ENCODE data around the gene TMEM131L.
"Not testable (repeated sequence)": the region's sequence is repeated elsewhere in the genome, so short reads cannot be mapped to it uniquely, and the experiment has no call there.

Gene TMEM131L

DNA sequence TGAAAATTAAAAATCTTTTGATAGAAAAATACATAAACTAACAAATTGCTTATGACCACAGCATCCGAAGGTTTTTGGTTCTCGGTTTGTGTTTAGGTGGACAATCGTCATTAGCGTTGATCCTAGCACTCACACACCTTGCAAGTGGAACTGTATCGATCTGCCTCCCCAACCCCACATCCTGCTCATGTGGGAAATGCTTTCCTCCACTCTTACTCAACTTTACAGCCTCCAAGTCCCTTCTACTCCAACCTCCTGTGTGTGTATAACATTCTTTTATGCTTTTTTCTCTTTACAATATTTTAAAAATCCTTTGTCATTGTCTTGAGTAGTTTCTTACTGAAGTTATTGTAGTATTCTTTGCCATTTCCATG lies 15.6 kb upstream of the TMEM131L start:
- DNase-seq, result no peak

DNA sequence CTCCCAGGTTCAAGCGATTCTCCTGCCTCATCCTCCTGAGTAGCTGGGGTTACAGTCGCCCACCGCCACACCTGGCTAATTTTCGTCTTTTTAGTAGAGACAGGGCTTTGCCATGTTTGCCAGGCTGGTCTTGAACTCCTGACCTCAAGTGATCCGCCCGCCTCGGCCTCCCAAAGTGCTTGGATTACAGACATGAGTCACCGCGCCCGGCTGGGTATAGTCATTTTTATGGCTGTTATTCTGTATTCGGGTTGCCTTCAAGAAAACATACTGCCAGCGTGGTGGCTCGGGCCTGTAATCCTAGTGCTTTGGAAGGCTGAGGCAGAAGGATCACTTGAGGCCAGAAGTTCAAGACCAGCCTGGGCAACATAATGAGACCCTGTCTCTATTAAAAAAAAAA lies 15.0 kb upstream of the TMEM131L start:
- not testable (repeated sequence) for DNase-seq

DNA sequence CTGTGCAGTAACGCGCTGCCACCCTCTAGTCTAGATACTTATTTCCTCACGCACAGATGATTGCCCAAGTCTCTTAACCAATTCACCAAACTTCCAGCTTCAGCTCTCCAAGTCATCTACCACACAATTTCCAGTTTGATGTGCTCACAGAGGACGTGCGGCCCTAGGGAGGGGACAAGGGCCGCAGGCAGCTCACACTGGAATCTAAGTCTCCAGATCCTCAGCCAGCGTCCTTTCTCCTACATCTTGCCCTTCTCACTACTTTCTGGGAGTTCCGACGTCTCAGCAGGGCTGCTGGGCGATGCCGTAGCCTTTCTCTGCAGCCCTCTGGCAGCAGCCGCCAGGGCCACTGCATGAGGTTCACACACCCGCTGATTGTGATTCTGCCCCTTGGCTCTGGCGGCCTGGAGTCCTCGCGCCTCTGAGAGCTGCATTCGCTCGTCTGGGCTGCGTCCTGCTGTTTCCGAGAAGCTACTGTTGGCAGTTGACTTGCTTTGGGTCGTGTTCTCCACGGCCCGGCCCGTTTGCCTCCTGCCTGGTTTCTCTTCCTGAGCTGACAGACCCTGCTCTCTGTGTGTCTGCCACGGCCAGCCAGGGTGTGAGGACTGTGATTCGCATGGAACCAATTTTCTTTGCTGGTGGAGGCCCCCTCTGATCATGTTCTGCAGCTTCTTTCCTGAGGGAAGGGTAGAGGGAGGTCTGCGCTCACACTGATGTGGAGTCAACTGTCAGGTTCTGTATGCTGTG lies 14.1 kb upstream of the TMEM131L start:
- no peak for DNase-seq

DNA sequence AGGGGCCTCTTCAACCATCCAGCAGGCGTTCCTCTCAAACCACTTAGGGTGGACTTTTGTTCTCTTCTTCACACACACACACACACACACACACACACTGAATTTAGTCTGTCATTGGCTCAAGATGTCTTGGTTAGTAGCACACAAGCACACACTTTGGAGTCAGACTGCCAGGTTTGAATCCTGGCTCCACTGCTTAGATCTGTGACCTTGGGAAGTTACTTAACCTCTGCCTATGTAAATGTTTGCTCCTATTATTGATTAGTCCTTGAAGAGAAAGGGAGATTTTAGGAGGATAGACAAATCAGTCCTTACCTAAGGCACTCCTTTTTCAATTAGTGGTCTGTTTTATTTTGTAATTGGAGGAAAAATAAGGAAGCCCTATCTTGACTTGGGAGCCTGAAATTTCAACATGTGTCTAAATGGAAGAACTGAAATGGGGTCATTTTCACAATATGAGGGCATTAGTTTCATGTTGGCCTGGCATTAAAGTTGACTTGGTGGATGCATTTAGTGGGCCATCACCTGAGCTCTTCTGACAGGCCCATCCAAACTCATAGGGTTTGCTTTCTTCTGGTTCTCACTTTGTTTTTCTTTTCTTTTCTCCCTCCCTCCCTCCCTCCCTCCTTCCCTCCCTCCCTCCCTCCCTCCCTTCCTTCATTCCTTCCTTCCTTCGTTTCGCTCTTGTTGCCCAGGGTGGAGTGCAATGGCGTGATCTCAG lies 13.3 kb upstream of the TMEM131L start:
- DNase-seq, result no peak

DNA sequence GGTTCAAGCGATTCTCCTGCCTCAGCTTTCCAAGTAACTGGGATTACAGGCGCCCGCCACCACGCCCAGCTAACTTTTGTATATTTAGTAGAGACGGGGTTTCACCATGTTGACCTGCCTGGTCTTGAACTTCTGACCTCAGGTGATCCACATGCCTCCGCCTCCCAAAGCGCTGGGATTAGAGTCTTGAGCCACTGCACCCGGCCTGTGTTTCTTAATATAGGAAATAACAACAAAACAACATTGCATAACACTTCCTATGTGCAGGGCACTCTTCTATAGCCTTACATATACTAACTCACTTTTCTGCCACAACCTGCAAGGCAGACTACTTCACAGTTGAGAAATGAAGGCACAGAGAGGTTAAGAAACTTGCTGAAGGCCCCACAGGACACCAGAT lies 12.8 kb upstream of the TMEM131L start:
- DNase-seq, result no peak

DNA sequence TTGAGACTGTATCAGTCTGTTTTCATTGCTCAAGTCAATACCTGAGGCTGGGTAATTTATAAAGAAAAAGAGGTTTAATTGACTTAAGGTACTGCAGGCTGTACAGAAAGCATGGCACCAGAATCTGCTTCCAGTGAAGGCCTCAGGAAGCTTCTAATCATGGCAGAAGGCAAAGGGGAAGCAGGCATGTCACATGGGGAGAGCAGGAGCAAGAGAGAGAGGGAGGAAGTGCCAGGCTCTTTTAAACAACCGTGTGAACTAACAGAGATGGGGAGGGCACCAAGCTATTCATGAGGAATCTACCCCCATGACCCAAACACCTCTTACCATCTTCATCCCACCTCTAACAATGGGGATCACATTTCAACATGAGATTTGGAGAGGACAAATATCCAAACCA lies 7.2 kb upstream of the TMEM131L start:
- no peak for DNase-seq

DNA sequence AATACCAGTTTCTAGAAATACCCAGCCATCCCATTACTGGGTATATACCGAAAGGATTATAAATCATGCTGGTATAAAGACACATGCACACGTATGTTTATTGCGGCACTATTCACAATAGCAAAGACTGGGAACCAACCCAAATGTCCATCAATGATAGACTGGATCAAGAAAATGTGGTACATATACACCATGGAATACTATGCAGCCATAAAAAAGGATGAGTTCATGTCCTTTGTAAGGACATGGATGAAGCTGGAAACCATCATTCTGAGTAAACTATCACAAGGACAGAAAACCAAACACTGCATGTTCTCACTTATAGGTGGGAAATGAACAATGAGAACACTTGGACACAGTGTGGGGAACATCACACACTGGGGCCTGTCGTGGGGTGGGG lies 4.6 kb upstream of the TMEM131L start:
- not testable (repeated sequence) for DNase-seq

DNA sequence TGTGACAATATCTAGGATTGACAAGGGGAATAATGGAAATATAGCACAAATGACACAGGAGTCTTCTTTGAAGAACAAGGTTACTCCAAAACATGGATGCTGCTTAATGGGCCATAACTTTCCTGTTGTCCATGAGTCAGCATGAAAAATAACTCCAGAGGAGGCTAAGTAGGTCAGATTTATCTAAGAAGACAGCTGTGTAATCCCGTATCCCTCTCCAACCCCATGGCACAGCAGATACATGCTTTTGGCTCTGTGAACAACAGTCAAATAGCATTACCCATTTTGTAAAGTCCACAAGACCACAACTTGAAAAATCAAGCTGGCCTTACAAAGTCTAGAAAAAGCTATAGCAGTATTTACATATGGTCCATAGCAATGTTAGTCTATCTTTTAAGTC lies 2.1 kb upstream of the TMEM131L start:
- DNase-seq, result no peak

DNA sequence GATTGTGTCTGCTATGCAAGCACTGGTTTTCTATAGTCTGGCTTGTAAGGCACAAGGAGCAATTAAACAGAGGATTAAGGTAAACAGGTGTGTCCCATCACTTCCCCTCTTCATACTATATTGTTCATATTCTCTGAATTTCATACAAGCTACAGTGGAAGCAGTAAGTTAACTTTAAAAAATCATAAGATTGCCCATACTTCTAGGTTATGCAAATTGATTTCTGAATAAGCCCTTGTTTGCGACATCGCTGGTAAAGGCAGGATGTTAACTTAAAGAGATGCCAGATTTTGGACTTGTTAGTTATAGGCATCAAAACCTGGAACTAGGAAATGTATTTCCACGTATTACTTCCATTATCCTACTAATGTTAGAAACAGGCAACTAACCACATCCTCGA lies 1.0 kb upstream of the TMEM131L start:
- DNase-seq, result no peak

DNA sequence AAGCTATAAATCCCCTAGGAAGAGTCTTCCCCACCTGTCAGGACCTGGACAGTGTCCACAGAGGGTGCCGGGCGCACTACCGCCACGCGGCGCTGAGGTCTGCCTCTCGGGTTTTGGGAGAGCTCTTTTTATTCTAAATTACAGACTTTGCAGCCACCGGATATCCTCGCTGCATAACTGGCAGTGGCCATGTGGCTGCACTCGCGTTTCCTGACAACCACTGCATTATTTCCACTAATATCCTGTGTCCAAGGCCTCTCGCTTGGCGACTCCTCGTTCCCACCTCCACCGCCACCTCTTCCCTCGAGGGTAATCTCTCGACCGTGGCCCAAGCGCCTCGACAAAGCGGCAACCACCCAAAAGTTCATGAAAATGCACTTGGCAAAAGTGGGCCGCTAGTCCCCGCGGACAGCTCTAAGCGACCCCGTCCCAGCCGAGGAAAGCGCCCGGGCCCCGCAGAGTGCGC lies 512 bp upstream of the TMEM131L start:
- DNase-seq, result peak in 1 of 2 donors; percentile 58

DNA sequence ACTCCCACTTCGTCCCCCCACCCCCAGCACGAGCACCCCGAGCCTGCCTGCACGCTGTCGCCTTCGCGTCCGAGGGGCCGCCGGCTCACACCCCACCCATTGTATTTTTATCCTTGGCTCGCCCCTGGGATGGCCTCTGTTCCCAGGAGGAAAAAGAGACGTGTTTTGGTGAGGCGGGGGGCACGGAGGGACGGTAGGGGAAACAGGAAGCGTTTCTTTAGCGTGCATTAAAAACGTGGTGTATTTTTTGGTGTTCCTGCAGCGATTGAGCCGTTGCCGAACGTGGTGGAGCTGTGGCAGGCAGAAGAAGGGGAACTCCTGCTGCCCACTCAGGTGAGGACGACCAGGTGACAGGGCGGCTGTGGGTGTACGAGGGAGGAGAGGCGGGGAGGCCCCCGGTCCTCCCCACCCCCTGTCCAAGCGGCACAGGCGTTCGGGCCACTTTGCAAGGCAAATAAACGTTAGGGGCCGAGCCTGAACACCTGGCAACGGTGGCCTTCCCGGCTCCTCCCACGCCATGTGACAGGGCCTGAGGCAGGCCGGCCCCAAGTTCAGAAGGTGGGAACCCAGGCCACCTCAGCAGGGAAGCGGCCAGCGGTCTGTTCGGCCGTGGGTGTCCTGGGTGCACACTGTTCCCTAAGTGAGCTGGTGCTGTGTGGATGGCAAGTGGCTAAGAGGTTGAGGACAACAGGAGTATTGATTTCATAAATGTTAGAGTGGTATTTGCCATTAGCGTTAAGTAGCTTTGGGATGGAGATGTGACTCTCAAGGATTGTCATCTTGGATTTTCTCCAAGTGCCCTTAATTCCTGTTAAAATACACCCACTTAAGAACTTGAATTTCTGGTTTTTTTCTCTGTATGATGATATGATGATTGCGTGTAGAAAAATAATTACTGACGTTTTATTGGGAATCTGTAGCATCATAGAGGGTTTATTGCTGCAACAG lies 1.1 kb downstream of the TMEM131L start:
- no peak for DNase-seq

DNA sequence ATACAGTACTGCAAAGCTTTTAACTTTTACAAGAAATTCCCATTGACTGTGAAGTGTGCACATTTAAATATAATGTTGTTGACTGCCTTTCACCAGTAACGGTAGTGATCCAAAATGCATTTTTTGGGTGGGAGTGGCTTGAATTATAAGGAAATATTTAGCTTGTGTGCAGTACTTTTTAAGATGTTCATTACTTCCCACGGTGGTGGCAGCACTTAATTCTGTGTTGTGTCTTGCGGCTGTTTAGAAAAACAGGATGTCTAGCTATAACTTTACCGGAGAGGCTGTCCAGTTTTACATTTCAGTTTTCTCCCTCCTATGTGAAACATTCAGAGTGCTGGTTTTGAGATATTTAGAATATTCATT lies 1.7 kb downstream of the TMEM131L start:
- DNase-seq, result no peak

DNA sequence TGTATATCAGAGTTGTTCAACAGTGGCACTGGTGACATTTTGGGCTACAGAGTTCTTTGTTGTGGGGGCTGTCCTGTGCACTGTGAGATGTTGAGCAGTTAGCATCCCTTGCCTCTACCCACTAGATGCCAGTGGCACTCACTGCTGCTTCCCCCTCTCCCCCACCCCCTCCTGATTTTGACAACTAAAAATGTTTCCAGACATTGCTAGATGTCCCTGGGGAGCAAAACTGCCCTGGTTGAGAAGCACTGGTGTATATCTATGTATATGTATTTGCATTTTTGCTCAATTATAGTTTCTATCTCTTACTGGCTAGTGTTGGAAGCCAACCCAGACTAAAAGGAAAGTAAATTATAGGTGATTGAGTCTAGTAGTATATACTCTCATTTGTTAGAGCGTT lies 2.4 kb downstream of the TMEM131L start:
- DNase-seq, result no peak

DNA sequence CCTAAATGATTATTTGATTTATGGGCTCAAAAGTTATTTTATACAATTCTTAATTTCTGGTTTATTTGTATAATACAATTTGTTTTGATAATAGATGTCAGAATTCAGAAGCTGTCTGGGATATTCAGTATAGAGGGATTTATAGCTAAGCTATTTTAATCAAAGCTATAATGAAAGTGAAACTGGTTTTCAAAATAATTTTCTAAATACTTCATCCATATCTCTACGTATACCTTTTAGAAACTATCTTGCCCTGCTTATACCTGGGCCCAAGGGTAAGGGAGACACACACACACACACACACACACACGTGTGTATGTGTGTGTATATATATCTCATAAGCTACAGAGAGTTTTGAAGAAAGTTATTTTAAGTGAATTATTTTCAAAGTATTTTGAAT lies 2.9 kb downstream of the TMEM131L start:
- DNase-seq, result no peak

DNA sequence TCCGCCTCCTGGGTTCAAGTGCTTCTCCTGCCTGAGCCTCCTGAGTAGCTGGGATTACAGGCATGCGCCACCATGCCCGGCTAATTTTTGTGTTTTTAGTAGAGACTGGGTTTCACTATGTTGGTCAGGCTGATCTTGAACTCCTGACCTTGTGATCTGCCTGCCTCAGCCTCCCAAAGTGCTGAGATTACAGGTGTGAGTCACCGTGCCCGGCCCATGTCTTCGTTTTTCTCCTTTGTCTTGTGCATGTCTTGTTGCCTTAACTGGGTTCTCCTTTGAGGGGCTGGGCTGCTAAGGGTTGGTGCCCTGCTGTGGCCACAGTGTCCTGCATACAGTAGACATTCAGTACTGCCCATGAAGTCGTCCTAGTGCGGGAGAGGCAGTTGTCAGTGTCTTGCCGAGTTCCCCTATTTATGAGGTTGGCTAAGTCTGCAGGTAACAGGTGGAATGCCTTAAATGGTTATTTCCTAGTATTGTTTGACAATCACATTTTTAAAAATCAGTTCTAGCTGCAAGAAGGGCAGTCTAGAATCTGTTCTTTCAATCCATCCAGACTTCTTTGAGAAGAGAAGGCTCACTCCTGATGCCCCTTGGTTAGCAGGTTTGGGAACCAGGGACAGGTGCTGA lies 5.0 kb downstream of the TMEM131L start:
- DNase-seq, result not testable (repeated sequence)

DNA sequence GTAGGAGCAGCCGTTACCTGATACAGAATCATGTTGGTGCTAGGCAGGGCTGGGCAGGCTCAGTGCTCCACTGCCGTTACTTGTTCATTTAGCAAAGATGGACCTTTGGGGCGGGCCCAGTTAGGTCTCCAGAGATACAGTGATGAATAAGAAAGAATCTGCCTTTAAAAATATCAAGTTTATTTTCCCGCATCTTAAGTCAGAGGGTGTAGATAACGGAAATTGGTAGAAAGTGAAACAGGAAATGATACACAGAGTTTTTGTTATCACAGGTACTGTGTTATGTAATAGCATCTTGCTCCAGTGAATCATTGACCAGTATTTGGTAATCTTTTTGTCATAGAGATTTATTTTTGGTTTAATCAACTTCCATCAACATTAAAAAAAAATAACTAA lies 5.5 kb downstream of the TMEM131L start:
- DNase-seq, result no peak

DNA sequence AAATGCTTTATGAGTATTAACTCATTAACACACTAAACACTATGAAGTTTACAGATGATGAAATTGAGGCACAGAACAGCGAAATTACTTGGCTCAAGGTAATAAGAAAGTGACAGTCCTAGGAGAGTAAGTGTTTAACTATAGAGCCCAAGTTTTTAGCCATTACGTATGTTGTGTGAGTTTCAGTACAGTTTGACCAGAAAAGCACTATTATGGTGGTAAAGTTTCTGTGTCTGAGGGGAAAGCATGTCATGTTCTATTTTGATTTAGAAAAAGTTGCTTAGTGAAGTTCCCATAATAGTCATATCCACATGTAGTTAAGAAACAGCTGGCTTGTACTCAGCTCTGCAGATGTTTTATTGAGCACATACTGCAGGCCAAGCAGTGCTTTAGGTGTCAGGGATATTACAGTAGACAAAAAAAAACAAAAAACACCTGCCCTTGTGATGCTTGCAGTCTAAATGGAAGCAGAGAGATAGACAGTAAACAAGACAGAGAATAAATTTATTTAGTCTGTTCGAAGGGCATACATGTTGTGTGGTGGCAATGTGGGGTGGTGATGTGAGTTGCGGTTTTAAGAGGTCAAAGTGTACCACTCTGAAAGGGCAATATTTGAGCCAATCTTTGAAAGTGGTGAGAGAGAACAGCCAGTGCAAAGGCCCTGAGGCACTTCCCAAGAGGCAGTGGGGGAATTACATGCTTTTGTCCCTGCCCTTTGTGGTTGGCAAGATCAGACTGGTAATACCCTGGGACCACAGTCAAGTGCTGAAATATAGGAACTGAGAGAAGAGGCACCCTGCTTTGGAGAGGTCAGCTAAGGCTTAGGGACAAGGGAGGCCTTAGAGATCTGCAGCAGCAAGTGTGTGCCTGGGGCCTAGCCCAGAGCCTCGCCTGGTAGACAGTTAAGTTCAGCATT lies 6.2 kb downstream of the TMEM131L start:
- no peak for DNase-seq

DNA sequence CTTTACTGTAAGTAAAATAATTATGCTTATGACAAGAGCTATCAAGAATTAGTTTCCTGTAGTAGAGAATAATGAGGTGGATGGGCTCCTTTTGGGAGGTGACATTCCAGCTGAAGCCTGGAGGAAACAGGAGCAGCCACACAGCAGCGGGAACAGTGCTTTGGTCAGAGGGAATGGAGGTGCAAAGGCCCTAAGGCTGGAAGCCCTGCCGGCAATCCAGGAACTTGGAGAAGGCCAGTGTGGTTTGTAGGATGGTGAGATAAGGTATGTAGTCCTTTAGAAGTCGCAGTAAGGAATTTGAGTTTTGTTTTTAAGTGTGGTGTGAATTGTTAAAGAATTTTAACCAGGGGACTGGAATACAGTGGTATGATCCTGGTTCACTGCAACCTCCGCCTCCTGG lies 8.1 kb downstream of the TMEM131L start:
- DNase-seq, result no peak

DNA sequence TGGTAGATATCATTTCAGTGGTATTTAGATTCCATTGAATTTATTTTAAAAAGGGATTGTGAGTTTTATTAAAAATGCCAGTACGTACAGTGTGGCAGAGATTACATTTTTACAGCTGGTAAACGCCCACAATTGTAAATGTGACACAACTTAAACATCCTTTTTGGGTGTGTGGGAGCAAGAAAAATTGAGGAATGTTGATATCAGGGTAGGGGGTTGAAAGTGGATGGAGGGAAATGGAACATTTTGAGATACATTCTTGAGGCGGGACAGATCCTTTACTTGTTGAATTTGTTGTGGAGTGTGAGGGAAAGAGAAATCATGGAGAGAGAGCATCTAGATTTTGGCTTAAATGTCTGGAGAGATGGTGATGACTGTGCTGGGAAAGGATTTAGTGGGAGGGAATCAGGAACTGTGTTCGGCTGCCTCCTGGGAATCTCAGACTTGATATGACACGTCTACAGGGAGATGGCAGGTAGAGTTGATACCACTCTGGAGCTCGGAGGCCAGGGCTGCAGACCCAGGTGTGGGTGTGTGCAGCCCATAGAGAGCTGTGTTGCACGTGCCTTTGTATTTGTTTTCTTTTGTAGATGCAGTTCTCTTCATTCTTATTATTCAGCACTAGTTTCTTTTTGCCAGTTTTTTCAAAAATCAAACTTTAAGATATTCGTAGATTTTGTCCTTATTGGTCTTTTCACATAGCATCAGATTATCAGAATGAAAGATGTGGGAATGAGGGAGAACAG lies 10.8 kb downstream of the TMEM131L start:
- no peak for DNase-seq

DNA sequence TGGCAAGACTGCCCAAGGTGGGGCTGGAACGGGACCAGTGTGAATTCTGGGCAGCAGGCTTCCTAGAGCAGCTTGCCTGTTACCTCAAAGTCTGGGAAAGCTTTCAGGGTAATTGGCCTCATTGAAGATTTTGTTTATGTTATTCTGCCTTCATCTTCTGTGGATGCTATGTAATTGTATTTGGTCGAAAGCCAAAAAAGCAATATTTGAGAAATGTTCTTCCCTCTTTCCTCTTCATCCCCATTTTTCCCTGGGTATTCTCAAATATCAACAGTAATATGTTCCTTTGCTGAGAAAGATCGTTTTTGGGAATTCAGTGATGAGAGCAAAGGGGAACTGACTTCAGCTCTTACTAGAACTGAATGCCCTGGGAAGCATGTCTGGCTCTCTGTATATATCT lies 12.9 kb downstream of the TMEM131L start:
- DNase-seq, result no peak

DNA sequence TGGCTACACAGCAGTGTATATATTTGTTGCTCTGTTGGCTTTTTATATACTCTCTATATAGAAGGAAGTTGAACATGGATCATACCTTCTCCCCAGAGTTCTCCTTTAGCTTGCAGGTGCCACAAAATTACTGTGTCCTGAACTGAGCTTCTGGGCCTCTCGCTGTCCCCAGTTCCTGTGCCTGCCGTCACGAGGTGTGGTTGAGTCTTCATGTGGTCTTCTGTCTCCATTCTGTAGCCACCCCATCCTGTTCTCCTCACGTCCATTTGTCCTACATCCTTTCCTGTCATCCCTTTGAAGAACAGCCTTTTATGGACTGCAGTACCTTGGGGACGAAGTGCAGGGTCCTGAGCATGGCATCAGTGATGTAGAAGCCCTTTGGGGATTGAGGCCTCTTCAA lies 14.5 kb downstream of the TMEM131L start:
- no peak for DNase-seq
